Limb (tissue), 2 donors: ENCODE measurements around the gene SEMA5B.

Experiments used
- DNase-seq, 2 donors: peaks; one replicate each; pipeline ENCODE4 v3.0.0-alpha.2; 2016; ENCODE audit errors: extremely low spot score in 2 of 2

The SEMA5B gene

GRCh38 chr3:123025642-123026521 is 1.7 kb downstream of the SEMA5B start:
- peak in 1 of 2 donors; percentile 66 for DNase-seq

DNA sequence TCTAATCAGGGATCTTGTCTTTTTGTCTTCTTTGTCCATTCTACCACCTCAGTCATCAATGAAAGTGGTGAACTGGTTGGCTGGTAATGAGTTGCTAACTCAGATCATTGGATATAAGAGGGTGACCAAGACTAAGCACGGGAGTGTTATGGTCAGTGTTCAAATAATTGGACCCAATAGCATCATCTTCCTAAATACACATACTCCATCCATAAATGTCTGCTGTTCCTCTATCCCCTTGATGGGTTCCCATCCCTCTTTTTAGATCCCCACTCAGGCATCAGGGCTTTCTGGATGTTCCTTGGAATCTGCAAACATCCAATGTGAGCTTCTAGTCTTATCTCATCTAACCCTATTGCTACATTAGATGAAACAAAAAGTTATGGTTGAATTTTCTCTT is 3.5 kb downstream of the SEMA5B start:
- DNase-seq = no peak

DNA sequence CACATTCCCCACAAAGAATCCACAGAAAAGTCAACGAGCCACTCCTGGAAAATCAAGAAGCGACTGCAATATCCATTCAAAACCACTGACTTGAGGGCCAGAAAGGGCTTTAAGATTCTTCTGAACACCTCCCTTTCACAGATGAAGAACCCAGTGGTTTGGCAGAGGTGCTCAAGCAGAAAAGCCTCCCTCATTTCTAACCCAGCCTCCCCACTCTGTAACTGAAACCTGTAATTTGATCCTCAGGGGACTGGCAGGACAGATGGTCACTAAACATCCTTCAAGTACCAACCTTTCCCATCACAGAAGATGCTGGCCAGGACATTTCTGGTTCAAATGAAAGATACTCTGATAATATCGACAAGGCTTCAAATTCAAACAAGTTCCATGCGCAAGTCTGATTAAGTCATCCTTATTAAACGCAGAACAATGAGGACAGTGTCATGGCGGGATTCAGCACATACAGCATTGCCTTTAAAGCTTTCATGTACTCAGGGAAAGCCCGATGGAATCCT is 5.5 kb downstream of the SEMA5B start:
- no peak for DNase-seq

GRCh38 chr3:123021388-123021787 is 6.2 kb downstream of the SEMA5B start:
- DNase-seq = no peak

DNA sequence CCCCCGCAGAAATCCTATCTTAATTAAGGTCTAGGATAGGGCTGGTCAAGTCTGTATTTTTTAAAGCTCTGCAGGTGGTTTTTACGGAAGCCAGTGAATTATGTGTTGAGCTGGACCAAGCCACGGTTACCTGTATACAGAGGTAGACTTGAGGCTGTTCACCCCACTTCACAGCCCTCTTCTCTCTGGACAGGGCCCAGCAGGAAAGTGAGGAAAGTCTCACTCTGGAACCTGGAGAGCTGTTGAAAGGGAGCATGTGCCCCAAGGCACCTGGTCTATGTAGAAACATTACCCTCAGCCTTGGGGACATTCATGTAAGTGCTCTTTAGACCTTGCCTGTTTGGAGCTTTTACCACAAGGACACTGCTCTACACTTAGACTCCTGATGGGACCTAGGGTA is 6.9 kb downstream of the SEMA5B start:
- DNase-seq = no peak

- no peak for DNase-seq
These were observed 8.0 kb downstream of the SEMA5B start for GRCh38 chr3:123019591-123019990.

GRCh38 chr3:123019161-123019560 is 8.4 kb downstream of the SEMA5B start:
- DNase-seq = no peak

- DNase-seq = no peak
These were observed 8.9 kb downstream of the SEMA5B start for GRCh38 chr3:123018683-123019082.

- no peak for DNase-seq
These were observed 12.0 kb downstream of the SEMA5B start for GRCh38 chr3:123015596-123015995.

- no peak for DNase-seq
These were observed 13.7 kb downstream of the SEMA5B start for GRCh38 chr3:123013876-123014275.

GRCh38 chr3:123012652-123013051 is 14.9 kb downstream of the SEMA5B start:
- DNase-seq = no peak

DNA sequence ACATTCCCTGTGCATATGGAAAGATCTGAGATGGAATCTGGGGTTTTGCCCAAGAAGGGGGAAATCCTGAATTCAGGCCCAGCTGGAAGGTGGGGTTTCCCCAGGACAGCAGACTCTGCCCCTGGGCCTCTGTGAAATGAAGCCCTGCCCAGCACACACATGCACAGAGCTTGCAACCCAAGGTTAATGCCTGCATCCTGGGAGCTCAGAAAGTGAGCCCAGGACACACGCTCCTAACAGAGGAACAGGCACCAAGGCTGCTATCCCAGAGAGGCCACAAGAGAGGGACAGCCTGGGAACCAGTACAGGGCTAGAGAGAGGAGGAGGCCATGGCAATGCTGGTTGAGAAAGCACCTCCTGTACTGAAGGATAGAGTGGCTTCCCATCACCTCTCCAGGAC is 16.1 kb downstream of the SEMA5B start:
- no peak for DNase-seq

GRCh38 chr3:123008840-123009239 is 18.7 kb downstream of the SEMA5B start:
- DNase-seq = no peak

DNA sequence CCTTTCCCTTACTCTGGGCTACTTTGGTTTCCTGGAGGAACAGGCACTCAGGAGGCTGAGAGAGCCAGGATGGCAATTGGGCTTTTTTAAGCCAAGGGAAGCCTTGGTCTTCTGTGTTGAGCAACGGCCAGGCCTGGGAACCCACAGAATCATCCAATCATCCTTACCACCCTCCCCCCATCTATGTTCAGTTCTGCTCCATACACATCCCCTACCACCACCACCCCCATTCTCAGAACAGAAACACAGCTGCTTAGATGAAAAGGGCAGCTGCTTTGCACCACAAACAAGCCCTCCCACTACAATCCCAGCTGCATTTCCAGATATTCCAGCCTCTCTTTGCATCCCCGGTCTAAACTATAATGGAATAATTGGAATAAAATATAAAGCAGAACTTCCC is 21.0 kb downstream of the SEMA5B start:
- DNase-seq = no peak

GRCh38 chr3:123005291-123005690 is 22.3 kb downstream of the SEMA5B start:
- no peak for DNase-seq

GRCh38 chr3:123004201-123004918 is 23.2 kb downstream of the SEMA5B start:
- DNase-seq = no peak

DNA sequence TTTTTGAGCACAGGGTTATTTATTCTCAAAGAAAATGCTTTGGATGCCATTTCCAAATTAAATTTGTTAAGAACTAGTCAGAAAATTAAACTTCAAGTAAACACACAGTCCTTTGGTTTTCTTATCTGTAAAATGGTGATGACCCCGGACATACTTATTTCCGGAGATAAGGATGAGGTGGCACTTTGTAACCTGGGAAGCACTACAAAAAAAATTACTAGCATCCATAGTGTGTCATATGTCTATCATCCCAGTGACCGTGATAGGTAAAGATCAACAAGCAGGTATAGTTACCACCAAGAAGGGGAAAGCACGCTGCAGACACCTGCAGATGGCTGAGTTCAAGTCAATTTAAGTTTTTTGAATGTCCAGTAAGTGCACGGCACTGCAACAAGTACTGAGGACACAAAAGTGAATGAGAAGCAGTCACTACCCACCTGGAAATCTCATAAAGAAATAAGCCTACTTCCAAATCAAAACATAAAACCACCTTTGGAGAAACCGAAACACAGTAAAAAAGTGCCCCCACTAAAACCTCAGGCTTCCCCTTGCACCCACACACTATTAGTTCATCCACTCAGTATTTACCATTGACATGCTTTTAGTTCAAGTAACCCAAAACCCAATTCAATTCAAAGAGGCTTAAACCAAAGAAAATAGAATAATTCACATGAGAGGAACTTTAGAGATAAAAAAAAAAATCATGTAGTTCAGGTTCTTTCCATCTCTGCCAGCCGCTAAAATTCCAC is 24.6 kb downstream of the SEMA5B start:
- no peak for DNase-seq

- DNase-seq = no peak
These were observed 25.3 kb downstream of the SEMA5B start for GRCh38 chr3:123002100-123002748.

DNA sequence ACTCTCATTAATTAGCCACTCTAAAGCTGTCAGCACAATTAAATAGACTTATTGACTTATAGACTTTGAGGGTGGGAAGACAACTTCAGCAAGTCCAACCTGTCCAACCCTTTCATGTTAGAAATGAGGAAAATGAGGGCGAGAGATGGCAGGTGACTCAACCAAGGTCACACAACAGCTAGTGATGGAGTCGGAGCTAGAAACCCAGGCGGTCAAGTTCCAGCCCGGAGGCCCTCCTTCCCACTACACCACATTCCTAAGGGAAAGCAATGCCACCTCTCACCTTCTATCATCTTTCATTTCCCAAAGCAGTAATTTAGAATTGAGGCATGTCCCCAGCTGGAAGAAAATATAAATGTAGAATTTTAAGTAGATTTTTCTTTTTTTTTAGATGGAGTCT is 28.7 kb downstream of the SEMA5B start:
- DNase-seq = no peak

DNA sequence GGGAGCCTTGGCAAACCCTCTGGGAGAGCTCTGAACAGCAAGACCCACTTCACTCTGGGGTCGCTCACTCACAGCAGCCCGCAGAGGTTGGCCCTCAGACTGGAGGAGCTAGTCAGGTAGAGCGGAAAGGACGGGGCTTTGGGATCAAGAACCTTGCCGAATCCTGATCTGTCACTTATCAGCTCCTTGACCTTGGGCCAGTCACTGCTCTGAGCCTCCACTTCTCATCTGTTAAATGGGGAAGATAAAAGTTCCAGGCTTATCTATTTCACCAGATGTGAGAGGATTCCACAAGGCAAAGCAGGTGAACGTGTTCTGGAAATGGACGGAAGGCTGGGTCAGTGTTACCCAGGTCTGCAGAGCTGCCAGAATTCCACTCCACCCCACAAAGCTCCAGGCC is 29.4 kb downstream of the SEMA5B start:
- DNase-seq = no peak

DNA sequence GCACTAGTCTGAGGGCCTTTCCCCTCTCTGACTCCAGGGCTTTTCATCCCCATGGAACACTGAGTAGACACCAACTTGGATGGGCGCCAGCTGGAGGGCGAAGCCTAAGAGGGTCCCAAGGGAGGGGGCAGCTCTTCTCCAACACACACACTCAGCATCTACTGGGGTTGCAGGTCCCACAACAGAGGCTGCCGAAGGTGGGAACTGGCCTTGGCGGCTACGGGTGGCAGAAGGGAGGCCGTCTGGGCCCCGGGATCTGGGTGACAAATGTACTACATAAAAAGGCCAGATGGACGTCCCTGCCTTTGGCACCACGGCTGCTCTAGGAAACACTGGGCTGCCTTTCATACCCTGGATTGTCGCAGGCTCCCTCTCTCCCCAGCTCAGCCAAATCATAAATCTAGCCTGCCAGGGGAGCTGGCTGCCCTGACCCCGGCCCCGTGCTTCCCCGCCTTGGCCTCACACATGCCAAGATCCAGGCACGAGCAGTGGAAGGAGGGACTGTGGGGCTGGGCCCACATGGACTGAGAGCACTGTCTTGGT is 31.5 kb downstream of the SEMA5B start:
- DNase-seq = peak; percentile 26 to 65
